Fibroblast of the aortic adventitia (primary cell): ENCODE data around the gene STING1. TPM values are rescaled to one million over a fixed set of nuclear protein-coding genes. Genes with fewer than 3 reads are reported as not detected.
A peak's percentile ranks its signal among the peaks of the same experiment; 100 is the strongest.
"Not testable (repeated sequence)": the region's sequence is repeated elsewhere in the genome, so short reads cannot be mapped to it uniquely, and the experiment has no call there.

Source experiments
- DNase-seq: peaks from one replicate; pipeline ENCODE4 v3.0.0-alpha.2; 2010; ENCODE audit warnings: low read depth
- H3K4me3 ChIP-seq: 2 replicates; pipeline ENCODE4 v1.5.1; 2011; ENCODE audit warnings: low read depth, mild to moderate bottlenecking, control low read depth, low read length, moderate library complexity
- CTCF ChIP-seq: IDR thresholded peaks from 2 replicates; pipeline ENCODE4 v1.5.1; 2011; ENCODE audit warnings: mild to moderate bottlenecking, low read length, control low read depth, inconsistent platforms; ENCODE audit not compliant: insufficient read depth
- total RNA-seq: library from RNA; depleted of rRNA; stranded (reverse); fragments of >200 nt; gene quantifications from 2 replicates; pipeline ENCODE4 v1.2.3, GENCODE V29; 2012; ENCODE audit warnings: low replicate concordance

STING1 gene
- total RNA-seq, 1 donor = 42.1 TPM

- H3K4me3 ChIP-seq = no peak overlapping the region
- TF ChIP-seq CTCF = no peak
- DNase-seq = no peak
Observed at GRCh38 chr5:139451878-139452660, 30.5 kb downstream of the STING1 start.

GRCh38 chr5:139451176-139451575 is 31.4 kb downstream of the STING1 start:
- DNase-seq = no peak
- H3K4me3 ChIP-seq = no peak overlapping the region
- TF ChIP-seq CTCF = no peak

GRCh38 chr5:139446956-139447779 is 35.4 kb downstream of the STING1 start:
- TF ChIP-seq CTCF = no peak
- DNase-seq = peak; percentile 58
- H3K4me3 ChIP-seq = no peak overlapping the region

GRCh38 chr5:139445325-139446170 is 37.0 kb downstream of the STING1 start:
- TF ChIP-seq CTCF = no peak
- H3K4me3 ChIP-seq = no peak overlapping the region
- DNase-seq = peak; percentile 92

- DNase-seq = peak; percentile 66
- H3K4me3 ChIP-seq = no peak overlapping the region
- TF ChIP-seq CTCF = no peak
Observed at GRCh38 chr5:139443831-139444453, 38.6 kb downstream of the STING1 start.

- H3K4me3 ChIP-seq, DNase-seq: not testable (repeated sequence)
Observed at GRCh38 chr5:139440416-139440815, 42.1 kb downstream of the STING1 start.
